T-helper 1 cell treated with Interleukin-12 subunit alpha and Interleukin-12 subunit beta and Interleukin-4 antibody, amounts not matched to agents 30 ng/mL and 1 ng/mL, for 36 hours (primary cell): ENCODE data around the gene POTEF. TPM values are rescaled to one million over a fixed set of nuclear protein-coding genes. Genes with fewer than 3 reads are reported as not detected.
"Not testable (repeated sequence)": the region's sequence is repeated elsewhere in the genome, so short reads cannot be mapped to it uniquely, and the experiment has no call there.

Source experiments
- intact Hi-C: fragments of 100-400 bp; cut with micrococcal nuclease; formaldehyde crosslinking; loops from one replicate; pipeline ENCODE4 v1.15.1; 2024
- total RNA-seq: library from RNA; stranded (reverse); gene quantifications from 2 replicates; pipeline ENCODE4 v1.2.3, GENCODE V29; 2022

The POTEF gene
- total RNA-seq, 1 donor from 2014 or later, result not detected

- intact Hi-C loops, result no loop called here
These were observed 24.0 kb upstream of the POTEF start for GRCh38 chr2:130152816-130153595.

GRCh38 chr2:130152136-130152815 is 23.3 kb upstream of the POTEF start:
- intact Hi-C loops, result not testable (repeated sequence)

GRCh38 chr2:130151145-130151512 is 22.1 kb upstream of the POTEF start:
- intact Hi-C loops, result not testable (repeated sequence)

GRCh38 chr2:130150181-130151144 is 21.4 kb upstream of the POTEF start:
- intact Hi-C loops, result no loop called here

- intact Hi-C loops, result not testable (repeated sequence)
These were observed 19.5 kb upstream of the POTEF start for GRCh38 chr2:130148515-130148914.

GRCh38 chr2:130145006-130145414 is 16.0 kb upstream of the POTEF start, which contains the start of gene CCDC74B:
CCDC74B (minus strand) TSS chr2:130145112; CDS start chr2:130144996, 116 bp downstream.
- intact Hi-C loops, result loop anchor here (1.0 kb wide), 1 partner anchor 36 kb away; the partner anchor contains the start of gene SMPD4

GRCh38 chr2:130143266-130144039 is 14.4 kb upstream of the POTEF start:
- intact Hi-C loops, result not testable (repeated sequence)

- intact Hi-C loops, result not testable (repeated sequence)
These were observed 13.6 kb upstream of the POTEF start for GRCh38 chr2:130142396-130143265.

- intact Hi-C loops, result not testable (repeated sequence)
These were observed 12.8 kb upstream of the POTEF start for GRCh38 chr2:130141645-130142370.

GRCh38 chr2:130141002-130141401 is 12.0 kb upstream of the POTEF start:
- intact Hi-C loops, result not testable (repeated sequence)

GRCh38 chr2:130140516-130140915 is 11.5 kb upstream of the POTEF start:
- intact Hi-C loops, result not testable (repeated sequence)

GRCh38 chr2:130139331-130140280 is 10.6 kb upstream of the POTEF start:
- intact Hi-C loops, result not testable (repeated sequence)

GRCh38 chr2:130138841-130139251 is 9.8 kb upstream of the POTEF start:
- intact Hi-C loops, result not testable (repeated sequence)

- intact Hi-C loops, result not testable (repeated sequence)
These were observed 9.3 kb upstream of the POTEF start for GRCh38 chr2:130138326-130138725.

- intact Hi-C loops, result not testable (repeated sequence)
These were observed 8.1 kb upstream of the POTEF start for GRCh38 chr2:130137118-130137517.

- intact Hi-C loops, result not testable (repeated sequence)
These were observed 7.5 kb upstream of the POTEF start for GRCh38 chr2:130136546-130136945.

- intact Hi-C loops, result no loop called here
These were observed 6.9 kb upstream of the POTEF start for GRCh38 chr2:130135692-130136541.
